Fibroblast of peridontal ligament (primary cell): ENCODE results near the gene FOSL2.

ENCODE experiments used
- DNase-seq: peaks from one replicate; pipeline ENCODE4 v3.0.0-alpha.2; 2010; ENCODE audit errors: extremely low read depth

FOSL2 gene

DNA sequence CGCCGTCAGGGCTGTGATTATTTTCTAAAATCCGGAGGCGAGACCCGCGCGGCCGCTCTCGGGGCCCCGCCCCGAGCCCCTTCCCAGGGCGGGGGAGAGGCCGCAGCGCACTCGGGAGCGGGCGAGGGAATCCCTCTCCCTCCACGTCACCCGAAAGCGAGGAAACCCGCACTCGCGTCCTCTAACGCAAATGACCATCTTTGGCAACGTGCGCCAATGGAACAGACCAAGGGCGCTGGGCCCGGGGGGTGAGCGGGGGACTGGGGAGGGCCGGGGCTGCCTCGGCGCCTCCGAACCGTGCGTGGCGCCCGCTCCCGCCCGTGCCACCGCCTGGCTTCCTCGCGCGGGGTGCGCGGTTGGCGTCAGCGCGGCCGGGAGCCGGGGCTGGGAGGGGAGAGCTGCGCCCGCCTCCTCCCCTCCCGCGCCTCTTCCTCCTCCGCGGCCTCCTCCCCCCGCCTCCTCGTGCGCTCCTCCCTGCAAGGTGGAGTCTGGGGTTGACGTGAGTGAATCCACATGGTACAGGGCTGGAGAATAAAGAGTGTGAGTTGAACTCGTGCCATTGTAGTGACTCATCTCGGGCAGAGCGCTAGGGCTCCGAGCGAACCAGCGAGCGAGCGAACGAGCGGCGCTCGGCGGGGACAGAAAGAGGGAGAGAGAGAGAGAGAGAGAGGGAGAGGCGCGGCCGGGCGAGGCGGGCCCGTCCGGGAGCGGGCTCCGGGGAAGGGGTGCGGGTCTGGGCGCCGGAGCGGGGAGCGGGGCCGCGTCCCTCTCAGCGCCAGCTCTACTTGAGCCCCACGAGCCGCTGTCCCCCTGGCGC lies at the start of gene FOSL2:
TSS of gene FOSL2 (plus strand) at position 562 of the 817 bp plus-strand sequence. CDS start 863 bp downstream, outside the sequence.
- peak; percentile 100 for DNase-seq

DNA sequence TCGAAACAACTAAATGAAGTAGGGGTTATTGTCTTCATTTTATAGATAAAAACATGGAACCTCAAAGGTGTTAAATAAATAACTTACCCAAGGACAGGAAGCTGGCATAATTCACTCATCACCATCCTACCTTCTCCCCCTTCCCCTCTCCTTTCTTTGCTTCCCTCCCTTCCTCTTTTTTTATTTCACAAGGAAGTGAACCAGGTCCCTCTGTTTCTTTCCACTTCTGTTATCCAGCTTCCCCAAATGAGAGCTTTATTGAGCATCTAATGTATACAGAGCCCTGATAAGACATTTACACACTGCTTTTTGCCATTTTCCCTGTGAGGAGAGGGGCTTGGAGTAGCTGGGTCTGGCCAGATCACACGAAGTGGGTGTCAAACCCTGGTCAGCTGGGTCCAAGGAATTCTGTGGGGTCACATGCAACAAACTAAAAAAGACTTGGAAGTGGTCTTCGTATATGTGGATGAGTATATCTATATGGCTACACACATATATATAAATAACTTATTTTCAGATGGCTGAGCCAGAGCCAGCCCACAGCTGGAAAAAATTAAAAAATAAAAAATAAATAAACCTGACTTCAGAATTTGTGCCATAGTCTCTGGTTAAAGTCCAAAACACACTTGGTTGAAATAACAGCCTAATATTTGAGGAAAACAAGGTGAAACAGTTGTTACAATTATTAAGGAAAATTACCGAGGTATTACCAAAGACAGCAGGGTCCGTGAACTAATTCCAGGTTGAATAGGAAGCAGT lies 49.3 kb upstream of the FOSL2 start:
- peak; percentile 52 for DNase-seq

DNA sequence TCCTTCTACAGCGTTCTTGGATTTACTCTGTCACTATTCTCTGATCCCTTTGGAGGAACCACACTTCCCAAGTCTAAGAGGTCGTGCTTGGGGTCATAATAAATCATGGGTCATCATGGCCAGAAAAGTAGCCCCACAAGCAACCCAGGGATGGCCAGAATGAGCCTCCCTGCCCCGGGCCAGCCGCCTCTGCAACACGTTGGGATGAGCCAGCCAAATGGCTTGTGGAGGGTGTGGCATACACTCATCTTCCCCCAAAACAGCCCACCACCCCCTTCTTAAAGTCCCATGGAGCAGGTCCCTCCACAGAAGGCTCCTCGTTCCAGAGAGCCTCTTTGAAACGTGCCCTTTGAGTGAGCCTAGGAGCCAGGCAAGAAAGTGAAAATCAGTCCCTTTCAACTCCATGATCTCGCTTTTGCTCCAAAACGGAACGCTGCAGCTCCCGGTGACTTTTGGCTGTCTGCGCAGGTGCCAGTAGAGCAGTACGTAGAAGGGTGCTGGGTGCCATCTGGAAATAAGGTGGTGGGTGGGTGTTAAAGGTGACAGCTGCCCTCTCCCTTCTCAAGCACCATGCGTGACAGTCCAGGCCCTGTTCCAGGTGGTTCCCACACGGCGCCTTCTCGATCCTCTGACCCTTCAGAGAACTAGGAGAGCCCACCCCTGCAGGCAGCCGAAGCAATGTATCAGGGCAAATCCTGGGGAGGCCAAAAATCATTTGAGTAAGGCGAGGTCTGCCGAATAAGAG lies 48.5 kb upstream of the FOSL2 start:
- no peak for DNase-seq

DNA sequence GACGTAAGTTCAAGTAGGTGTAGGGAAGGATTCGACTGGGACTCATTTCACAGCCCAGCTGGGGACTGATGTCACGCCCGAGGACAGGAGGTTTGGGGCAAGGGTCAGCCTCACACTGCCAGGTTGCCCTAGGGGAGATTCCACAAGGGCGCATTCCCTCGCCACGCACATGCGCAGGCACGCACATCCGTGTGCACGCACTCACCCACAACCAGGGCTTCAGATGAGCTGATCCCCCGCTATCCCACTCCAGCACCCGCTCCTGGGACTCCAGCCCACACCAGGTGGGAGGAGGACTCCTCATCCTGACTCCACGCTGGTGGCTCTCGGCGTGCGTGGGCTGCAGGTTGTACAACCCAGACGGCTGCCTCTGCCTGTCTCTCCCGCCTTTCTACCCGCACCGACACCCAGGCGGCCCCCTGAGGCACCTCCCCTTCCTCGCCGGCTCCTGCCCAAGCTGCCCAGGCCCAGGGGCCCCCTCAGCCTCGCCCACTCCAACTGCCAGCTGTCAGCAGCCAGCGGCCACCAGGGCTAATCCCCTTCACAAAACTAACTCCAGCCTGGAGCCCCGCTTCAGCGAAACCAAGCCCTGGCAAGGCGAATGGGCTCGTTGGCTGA lies 47.8 kb upstream of the FOSL2 start:
- no peak for DNase-seq

DNA sequence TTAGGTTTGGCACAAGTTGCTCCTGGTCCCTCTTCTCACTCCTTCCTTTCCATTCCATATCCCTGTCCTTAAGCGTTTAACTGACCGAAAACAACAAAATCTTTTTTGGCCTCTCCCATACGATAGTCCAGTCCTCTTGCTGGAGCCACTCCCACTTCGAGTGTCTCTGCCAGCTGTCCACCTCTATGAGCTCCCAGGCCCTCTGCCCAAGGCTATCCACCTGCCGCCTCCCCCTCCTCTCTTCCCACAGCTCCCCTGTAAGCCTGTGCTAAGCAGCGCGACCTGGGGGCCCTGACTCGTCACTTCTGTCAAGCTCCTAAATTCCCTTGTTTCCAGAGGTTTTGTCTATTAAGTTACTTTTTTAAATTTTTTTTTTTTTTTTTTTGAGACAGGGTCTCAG lies 47.0 kb upstream of the FOSL2 start:
- DNase-seq, result no peak

DNA sequence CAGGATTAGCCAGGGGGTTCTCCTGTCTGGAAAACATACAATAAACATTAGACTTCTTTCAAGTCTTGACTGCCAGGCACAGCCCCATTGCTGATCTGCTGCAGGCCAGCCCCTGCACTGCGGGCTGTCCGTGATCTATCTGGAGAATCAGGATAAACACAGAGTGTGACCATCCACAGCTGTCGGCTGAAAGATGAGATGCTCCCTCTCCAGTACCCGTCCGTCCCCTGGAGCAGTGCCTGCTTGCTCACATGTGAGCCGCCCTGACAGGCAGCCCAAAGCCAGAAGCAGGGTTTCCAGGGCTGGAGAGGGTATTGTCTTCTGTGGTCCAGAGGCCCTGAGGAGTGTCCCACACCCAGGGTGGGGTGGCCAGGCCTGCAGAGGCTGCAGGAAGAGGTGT lies 46.1 kb upstream of the FOSL2 start:
- peak; percentile 61 for DNase-seq

DNA sequence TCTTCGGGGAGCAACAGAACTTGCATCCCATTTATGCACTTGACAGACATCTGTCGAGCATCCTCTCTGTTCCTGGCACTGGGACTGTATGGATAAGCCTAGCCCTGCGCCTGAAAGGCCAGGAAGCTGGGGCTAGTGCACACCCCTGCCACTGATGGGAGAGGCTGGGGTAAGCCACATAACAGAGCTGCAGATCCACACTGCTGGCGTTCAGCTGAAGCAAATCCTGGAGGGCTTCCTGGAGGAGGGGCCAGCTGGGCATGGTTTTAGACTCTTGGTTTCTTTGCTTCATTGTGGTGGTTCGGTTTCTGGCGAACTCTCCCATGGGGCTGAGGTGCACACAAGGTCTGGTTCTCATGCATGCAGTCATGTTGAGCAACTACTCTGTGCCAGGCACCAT lies 45.5 kb upstream of the FOSL2 start:
- DNase-seq, result no peak

DNA sequence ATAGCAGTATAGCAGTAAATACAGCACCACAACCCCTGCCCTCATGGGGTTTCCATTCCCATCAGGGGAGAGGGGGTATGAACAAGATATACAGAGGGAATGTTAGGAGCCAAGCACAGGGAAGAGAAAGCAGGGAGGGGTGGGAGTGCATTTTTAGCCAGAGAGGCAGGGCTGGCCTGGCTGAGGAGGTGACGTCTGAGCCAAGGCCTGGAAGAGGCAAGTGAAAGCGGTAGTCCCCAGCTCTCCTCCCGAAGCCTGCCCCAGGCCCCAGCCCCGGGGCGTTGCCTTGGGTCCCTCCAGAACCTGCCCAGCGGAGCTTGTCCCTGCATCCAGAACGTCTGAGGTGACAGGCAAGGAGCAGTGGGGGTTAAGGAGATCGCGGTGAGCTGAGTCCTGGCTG lies 45.1 kb upstream of the FOSL2 start:
- DNase-seq, result no peak

DNA sequence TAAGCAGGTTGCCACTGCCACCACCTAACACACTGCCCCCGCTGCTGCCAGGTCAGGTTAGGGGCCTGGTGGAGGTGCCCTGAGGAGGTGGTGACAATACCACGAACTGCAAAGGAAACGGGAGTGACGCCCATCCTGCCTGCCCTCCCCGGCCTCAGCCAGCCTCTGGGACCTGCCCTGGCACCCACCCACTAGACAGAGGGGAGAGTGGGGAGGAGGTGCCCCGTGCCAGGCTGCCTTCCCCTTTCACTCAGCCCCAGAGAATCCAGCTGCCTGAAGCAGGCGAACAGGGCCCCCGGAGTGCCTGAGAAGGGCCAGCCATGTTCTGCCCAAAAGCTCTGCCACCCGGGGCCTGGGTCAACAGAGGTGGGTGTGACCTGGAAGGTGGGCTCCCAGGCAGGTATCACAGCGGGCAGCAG lies 44.5 kb upstream of the FOSL2 start:
- DNase-seq, result no peak

DNA sequence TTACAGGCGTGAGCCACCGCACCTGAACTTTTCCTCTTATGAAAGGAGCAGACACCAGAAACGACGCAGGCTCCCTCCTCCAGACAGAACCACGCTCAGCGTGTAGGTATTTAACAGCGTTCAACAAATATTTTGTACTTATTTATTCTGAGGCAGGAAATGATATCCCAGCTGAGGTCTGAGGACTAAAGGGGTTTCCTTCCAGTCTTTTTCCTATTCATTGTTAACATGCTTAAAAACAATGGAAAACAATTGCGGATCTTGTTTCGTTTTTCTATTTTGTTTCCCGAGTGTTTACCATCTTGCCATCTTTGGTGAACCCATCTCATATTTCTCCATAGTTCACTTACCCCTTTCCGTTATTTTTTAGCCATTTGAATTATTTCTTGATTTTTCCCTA lies 43.7 kb upstream of the FOSL2 start:
- no peak for DNase-seq

DNA sequence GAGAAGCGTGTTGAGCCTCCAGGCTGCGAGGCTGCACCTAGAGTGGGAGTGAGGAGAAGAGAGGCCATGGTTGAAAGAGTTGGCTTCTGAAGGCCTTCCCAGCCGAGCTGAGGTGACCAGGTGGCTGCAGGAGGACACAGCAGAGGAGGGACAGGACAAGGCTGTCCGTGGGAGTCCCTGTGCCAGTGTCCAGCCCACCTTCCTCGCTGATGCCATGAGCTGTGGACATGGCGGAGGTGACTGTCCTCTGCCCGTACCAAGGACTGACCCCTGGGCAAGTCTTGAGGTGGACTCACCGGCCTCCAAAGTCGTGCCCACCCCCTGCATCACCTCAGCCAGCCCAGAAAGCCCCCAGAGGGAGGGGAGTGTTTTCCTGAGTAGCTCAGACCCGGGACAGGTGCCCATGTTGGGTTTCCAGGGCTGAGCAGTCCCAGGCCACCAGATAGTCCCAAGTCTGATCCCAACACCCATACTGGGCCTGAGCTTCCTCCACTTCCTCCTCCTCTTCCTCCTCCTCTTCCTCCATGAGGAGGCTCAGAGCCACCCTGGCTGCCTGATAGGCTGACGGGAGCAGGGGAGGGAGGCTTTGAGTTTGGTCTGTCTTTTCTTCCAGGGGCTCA lies 43.0 kb upstream of the FOSL2 start:
- no peak for DNase-seq

DNA sequence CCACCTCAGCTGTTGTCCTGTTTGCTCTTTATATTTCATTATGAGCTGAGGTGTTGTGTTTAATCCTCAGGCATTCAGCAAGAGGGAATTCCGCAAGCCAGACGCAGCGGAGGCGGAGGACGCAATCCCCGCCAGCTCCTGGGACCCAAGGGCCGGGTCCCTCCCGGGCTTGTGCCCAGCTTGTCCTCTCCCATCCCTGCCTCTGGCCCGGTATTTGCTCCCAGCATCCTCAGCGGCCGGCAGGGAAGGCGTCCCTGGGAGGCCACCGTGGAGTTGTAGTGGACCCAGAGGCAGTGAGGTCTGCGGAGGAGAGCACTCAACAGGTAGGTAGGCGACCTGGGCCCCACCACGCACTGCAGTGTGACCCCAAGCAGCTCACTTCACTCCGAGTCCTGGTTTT lies 42.5 kb upstream of the FOSL2 start:
- DNase-seq, result no peak

DNA sequence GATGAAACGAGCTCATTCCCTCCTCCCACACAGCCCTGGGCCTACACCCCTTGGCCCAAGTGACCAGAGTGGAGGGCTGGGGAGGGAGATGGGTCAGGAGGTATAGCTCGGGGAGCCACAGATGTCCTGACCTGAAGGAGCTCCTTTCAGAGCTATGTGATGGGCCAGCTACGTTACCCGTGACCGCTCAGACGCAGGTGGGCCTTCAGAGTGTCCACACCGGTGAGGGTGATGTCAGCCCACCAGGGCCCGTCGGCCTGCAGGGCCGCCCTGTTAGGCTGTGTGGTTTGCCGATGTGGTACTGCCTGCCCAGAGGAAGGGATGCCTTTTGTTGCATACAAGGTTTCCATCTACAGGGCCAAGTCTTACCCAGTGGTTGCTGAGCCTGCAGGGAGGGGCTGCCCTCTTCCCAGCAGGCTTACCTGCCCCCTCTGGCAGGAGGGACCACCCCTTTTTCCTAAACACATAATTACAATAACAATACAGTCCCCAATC lies 41.8 kb upstream of the FOSL2 start:
- no peak for DNase-seq

DNA sequence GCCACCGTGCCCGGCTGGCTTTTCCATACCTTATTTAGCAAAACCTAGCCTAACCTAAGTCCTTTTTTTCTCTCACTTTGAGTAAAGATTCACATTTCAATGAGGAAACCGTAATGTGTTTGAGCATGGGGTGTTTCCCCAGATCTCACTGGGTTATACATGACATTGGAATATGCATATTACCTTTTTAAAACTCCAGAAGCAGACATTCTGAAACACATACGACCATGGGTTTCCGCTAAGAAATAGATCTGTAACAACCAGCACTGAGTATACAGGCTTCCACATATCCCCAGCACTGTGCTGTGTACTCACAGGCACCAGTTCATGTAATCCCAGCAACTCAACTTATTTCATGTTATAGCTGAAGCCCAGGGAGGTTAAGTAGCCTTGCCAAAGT lies 41.0 kb upstream of the FOSL2 start:
- no peak for DNase-seq

DNA sequence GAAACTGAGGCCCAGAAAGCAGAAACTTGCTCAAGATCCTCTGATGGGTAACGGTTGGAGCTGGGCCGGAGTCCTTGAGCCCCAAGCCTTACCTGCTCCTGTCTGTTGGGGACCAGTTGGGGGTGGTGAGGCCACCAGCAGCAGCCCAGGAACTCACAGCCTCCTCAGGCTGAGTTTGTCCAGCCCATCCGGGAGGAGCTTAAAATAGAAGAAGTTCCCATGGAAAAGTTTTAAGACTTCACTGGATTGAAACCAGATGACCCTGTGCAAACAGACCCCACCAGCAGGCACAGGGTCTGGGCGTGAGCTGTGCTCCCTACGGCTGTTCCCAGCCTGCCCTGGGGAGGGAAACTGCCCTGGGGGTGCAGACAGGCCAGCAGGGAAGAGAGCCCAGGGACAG lies 40.6 kb upstream of the FOSL2 start:
- DNase-seq, result peak; percentile 61

DNA sequence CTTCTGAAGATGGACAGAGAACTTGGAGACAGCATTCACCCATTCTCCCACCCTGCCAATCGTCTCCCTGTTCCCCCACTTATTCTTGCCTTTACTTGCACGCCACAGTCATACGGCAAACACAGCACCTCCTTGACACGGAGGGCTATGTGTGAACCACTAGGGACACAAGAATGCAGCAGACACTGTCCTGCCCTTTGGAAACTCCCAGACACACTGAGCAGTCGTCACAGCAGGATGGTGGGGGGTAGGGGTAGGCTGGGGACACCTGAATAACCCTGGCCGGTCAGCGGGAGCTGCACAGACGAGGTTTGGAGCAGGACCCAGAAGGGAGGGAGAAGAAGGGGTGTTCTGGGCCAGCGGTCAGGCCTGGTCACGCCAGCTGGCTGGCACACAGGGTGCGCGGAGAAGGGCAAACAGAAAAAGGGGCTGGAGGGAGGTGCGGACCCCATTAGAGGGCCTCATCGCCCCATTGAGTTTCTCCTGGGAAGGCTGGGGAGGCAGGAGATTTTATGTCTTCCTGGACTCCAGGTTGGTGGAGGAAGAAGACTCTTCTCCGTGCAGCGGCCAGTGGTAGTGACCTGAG lies 40.0 kb upstream of the FOSL2 start:
- DNase-seq, result no peak

DNA sequence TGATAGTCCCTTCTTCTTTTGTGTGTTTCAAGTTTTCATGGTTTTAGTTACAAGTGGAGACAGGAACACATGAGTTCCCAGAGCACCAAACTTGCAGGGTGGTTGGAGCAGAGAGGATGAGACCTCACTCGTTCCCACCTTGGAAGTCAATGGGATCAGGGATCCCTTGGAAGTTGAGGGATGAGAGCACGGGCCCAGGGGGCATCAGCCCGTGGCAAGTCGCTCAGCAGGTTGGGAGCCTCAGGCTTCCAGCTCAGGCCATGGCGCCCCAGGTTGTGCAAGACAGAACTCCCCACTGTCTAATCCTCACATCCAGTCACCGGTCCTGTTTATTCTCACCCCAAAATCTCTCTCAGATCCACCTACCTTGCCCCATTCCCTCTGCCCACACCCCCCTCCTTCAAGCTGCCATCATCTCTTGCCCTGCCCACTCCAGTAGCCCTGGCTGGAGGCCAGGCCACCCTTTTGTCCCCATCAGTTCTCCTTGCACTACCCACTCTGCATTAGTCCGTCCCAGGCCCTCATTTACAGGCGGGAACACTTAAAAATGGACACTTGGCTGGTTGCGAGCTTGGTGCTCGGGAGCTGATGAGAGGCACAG lies 37.6 kb upstream of the FOSL2 start:
- no peak for DNase-seq

DNA sequence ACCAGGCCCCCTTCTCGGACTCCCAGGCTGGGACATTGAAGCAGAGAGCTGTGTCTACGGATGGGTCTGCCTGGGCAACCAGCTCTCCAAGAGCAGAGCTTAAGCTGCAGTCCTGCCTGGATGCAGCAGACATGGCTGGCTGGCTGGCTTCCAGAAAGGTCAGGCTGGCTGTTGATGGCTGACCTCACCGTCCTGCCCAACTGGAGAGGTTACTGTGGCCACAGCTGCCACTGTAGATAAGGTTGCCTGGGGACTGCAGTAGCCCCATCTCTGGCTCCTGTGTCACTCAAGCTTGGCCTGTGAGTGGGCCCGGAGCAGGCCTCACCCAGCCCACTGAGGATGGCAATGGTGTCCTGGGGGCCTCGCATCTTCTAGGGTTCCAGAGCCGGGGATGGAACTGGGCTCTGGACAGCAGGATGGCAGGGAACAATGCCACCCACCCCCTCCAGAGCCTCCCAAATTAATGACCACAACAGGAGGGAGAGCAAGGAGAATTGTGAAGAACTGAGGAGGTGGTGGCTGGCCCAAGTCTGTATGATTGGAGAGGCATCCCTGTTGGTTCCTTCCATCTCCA lies 37.0 kb upstream of the FOSL2 start:
- DNase-seq, result no peak

DNA sequence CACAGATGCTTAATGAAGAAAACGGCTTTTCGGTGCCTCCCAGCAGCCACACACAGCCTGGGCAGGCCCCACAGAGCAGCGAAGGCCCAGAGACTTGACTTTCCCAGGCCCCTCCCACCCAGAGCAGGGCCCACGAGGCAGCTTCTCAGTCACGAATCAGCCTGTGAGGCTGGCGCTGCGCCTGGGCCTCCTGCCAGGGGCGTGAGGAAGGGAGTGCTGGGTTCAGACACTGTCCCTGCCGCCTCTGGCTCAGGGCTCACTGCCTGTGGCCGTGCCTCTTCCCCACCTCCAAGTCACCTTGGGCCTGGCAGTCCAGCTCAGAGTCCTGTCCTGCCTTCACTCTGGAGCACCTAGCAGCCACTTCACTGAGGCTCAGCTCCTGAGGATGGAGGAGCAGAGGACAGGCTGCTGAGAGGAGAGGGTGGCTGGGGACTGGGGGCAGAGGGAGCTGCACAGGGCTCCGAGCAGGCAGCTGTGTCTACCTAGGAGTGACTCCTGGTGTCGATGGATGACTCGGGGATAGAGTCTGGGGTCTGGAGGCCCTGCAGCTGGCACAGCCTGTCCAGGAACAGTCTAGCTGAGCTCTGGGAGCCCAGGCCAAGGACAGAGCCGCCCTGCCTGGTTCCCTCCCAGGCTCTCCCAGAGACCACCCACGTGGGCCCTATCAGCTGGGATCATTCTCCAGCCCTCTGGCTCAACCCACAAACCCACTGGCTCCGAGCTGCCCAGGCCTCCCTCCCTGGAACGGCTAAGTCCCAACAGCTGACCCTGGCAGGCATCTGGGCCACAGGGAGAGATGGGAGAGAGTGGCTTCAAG lies 36.4 kb upstream of the FOSL2 start:
- DNase-seq, result peak; percentile 90
